GM12878 (cell line): ENCODE measurements around the gene MLEC. TPM values are rescaled to one million over a fixed set of nuclear protein-coding genes. Genes with fewer than 3 reads are reported as not detected.

Source experiments
- ASH2L ChIP-seq: fragments of 300-600, 200-600 bp; sonication (generic); IDR thresholded peaks from 2 replicates; pipeline ENCODE4 v1.6.1; 2017; ENCODE audit warnings: low read depth, mild to moderate bottlenecking, borderline replicate concordance
- GABPA ChIP-seq: IDR thresholded peaks from 2 replicates; pipeline ENCODE4 v1.6.1; 2014; ENCODE audit warnings: antibody characterized with exemption, low read depth, mild to moderate bottlenecking, inconsistent platforms
- MTA3 ChIP-seq: IDR thresholded peaks from 2 replicates; pipeline ENCODE4 v1.6.1; 2012; ENCODE audit warnings: low read length, inconsistent platforms, borderline replicate concordance
- WRNIP1 ChIP-seq: IDR thresholded peaks from 2 replicates; pipeline ENCODE4 v1.6.1; 2011; ENCODE audit warnings: low read depth, low read length, improper control_type of control experiment, borderline replicate concordance
- ZNF687 ChIP-seq: fragments of 450-650 bp; IDR thresholded peaks from 2 replicates; pipeline ENCODE4 v1.6.1; 2017; ENCODE audit warnings: mild to moderate bottlenecking, moderate library complexity
- polyA plus RNA-seq, 11 experiments: library from polyadenylated mRNA; depleted of rRNA in 4 of 11; unstranded in 6 of 11; stranded (reverse) in 5 of 11; fragments of >200 nt; fragmentation: Nextera tagmentation in 4 of 11; fragmentation: Illumina TruSeq in 1 of 11; extraction: Ambion mirVana in 4 of 11; extraction: Trizol in 1 of 11; gene quantifications; 1 replicate in 1 of 11; 2 replicates in 10 of 11; pipeline versions ENCODE4 v1.2.1 to v1.2.3, GENCODE V29; 2011 to 2016; ENCODE audit warnings: inconsistent platforms in 2 of 11, missing spikeins in 2 of 11, low read depth in 1 of 11
- total RNA-seq, 4 experiments: library from RNA; depleted of rRNA in 3 of 4; stranded (reverse); fragments of >200 nt in 3 of 4; fragmentation: Illumina TruSeq in 1 of 4; extraction: Trizol in 1 of 4; gene quantifications; 2 replicates each; pipeline versions ENCODE4 v1.2.1 to v1.2.3, GENCODE V29; 2013 to 2021
- TF ChIP-seq, protein P1 (sequence below): fragments of 450-650 bp; conservative IDR thresholded peaks from 2 replicates; pipeline ENCODE4 v1.6.1; 2017; ENCODE audit warnings: mild to moderate bottlenecking, moderate library complexity
- TF ChIP-seq, protein P2 (sequence below): IDR thresholded peaks from 2 replicates; pipeline ENCODE4 v1.6.1; 2012; ENCODE audit warnings: mild to moderate bottlenecking, low read depth, low read length

The MLEC gene
- total and polyA plus RNA-seq, 10 of the 15 experiments (the other 5 are each of a cell fraction or from before 2014, with no cell fraction given) = 26.7 to 172 (median 103) TPM

DNA sequence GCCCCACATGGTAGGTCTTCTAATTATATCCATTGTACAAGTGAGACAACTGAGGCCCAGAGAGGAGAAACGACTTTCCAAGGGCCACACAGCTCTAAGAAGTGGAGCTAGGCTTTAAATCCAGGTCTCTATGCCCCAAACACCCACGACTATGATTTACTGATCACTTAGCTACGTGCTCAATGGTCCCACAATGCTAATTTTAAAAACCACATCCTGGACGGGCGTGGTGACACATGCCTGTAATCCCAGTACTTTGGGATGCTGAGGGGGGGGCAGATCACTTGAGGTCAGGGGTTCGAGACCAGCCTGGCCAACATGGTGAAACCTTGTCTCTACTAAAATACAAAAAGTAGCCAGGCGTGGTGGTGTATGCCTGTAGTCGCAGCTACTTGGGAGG lies 8.4 kb upstream of the MLEC start (continued):
- TF ChIP-seq, protein P1, sequence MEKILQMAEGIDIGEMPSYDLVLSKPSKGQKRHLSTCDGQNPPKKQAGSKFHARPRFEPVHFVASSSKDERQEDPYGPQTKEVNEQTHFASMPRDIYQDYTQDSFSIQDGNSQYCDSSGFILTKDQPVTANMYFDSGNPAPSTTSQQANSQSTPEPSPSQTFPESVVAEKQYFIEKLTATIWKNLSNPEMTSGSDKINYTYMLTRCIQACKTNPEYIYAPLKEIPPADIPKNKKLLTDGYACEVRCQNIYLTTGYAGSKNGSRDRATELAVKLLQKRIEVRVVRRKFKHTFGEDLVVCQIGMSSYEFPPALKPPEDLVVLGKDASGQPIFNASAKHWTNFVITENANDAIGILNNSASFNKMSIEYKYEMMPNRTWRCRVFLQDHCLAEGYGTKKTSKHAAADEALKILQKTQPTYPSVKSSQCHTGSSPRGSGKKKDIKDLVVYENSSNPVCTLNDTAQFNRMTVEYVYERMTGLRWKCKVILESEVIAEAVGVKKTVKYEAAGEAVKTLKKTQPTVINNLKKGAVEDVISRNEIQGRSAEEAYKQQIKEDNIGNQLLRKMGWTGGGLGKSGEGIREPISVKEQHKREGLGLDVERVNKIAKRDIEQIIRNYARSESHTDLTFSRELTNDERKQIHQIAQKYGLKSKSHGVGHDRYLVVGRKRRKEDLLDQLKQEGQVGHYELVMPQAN = 0 out of 2 replicates have a peak, but pooled peaks have one; percentile 34
- TF ChIP-seq ZNF687 (no peak), WRNIP1 (0 out of 2 replicates have a peak, but pooled peaks have one; percentile 50), ASH2L (no peak), MTA3 (no peak), GABPA (no peak)
- TF ChIP-seq, protein P2, sequence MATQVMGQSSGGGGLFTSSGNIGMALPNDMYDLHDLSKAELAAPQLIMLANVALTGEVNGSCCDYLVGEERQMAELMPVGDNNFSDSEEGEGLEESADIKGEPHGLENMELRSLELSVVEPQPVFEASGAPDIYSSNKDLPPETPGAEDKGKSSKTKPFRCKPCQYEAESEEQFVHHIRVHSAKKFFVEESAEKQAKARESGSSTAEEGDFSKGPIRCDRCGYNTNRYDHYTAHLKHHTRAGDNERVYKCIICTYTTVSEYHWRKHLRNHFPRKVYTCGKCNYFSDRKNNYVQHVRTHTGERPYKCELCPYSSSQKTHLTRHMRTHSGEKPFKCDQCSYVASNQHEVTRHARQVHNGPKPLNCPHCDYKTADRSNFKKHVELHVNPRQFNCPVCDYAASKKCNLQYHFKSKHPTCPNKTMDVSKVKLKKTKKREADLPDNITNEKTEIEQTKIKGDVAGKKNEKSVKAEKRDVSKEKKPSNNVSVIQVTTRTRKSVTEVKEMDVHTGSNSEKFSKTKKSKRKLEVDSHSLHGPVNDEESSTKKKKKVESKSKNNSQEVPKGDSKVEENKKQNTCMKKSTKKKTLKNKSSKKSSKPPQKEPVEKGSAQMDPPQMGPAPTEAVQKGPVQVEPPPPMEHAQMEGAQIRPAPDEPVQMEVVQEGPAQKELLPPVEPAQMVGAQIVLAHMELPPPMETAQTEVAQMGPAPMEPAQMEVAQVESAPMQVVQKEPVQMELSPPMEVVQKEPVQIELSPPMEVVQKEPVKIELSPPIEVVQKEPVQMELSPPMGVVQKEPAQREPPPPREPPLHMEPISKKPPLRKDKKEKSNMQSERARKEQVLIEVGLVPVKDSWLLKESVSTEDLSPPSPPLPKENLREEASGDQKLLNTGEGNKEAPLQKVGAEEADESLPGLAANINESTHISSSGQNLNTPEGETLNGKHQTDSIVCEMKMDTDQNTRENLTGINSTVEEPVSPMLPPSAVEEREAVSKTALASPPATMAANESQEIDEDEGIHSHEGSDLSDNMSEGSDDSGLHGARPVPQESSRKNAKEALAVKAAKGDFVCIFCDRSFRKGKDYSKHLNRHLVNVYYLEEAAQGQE = no peak
- TF ChIP-seq, all 136 proteins: peak for 7
